HepG2 (cell line): ENCODE results near the gene CLTA. TPM values are rescaled to one million over a fixed set of nuclear protein-coding genes. Genes with fewer than 3 reads are reported as not detected.

Experiments
- ATAC-seq: fragments of 200-7000 bp; cut with Tn5 transposase; 3 replicates; pipeline ENCODE4 v1.9.1; 2020; ENCODE audit warnings: mild to moderate bottlenecking, moderate library complexity
- BruUV-seq: library from RNA; stranded (reverse); fragments of 400-500 nt; replicated peaks from 2 replicates; lab custom pipeline; 2021; lab: Mats Ljungman, UMichigan
- CTCF ChIA-PET: fragments of 300-600 bp; formaldehyde crosslinking; extraction: SDS; loops from one replicate; lab custom pipeline; 2021; ENCODE audit warnings: low total read pairs, inconsistent platforms, low intra/inter-chr PET ratio; lab: Yijun Ruan, JAX
- POLR2A ChIA-PET: fragments of 350-600 bp; sonication (Branson Sonifier 250); formaldehyde crosslinking; loops from one replicate; lab custom pipeline; 2020; ENCODE audit warnings: antibody characterized with exemption, inconsistent platforms; lab: Yijun Ruan, JAX
- DNase-seq: peaks from one replicate; pipeline ENCODE4 v3.0.0-alpha.2; 2015; ENCODE audit warnings: low spot score
- FAIRE-seq: peaks from 3 replicates; lab custom pipeline; 2011; peaks lifted over from hg19 to GRCh38; lab: Jason Lieb, UNC
- H2AFZ ChIP-seq: one replicate; pipeline ENCODE4 v1.6.1; 2011; ENCODE audit warnings: low read length, inconsistent platforms
- H3K27ac ChIP-seq: fragments of 300-600 bp; 3 replicates; pipeline ENCODE4 v1.8.0; 2011; ENCODE audit warnings: mixed run types, mild to moderate bottlenecking, mixed read lengths, low read length, inconsistent platforms; ENCODE audit not compliant: insufficient read depth; ENCODE audit errors: extremely low read length
- H3K27me3 ChIP-seq, 2 experiments: fragments of 200-600 bp in 1 of 2; 2 replicates in 1 of 2; 3 replicates in 1 of 2; pipeline versions ENCODE4 v1.6.0 to v1.8.0; 2011; ENCODE audit warnings: low read length in 2 of 2, mild to moderate bottlenecking in 2 of 2, moderate library complexity in 2 of 2, inconsistent platforms in 1 of 2; ENCODE audit not compliant: insufficient read depth in 2 of 2, control insufficient read depth in 1 of 2
- H3K36me3 ChIP-seq, 2 experiments: fragments of 200-600 bp in 1 of 2; replicated peaks in 1 of 2; 2 replicates in 1 of 2; 3 replicates in 1 of 2; pipeline versions ENCODE4 v1.5.1 to v1.8.0; 2011; ENCODE audit warnings: low read length in 2 of 2, inconsistent platforms in 1 of 2; ENCODE audit not compliant: insufficient read depth in 2 of 2, control insufficient read depth in 1 of 2
- H3K4me1 ChIP-seq: 2 replicates; pipeline ENCODE4 v1.5.1; 2012; ENCODE audit warnings: low read length, inconsistent platforms; ENCODE audit not compliant: insufficient read depth
- H3K4me2 ChIP-seq: 2 replicates; pipeline ENCODE4 v1.6.0; 2011; ENCODE audit warnings: low read depth, low read length, inconsistent platforms
- H3K4me3 ChIP-seq, 3 experiments: fragments of 200-600 bp in 1 of 3; sonication (generic), shearing (Covaris generic) in 1 of 3; replicated peaks in 1 of 3; 2 replicates each; pipeline ENCODE4 v1.5.1; 2011 to 2016; ENCODE audit warnings: low read length in 3 of 3, inconsistent platforms in 2 of 3, low read depth in 2 of 3, mild to moderate bottlenecking in 2 of 3, control low read depth in 1 of 3, mixed read lengths in 1 of 3; ENCODE audit not compliant: insufficient read depth in 1 of 3
- H3K79me2 ChIP-seq: one replicate; pipeline ENCODE4 v1.6.1; 2011; ENCODE audit warnings: low read length, inconsistent platforms; ENCODE audit not compliant: insufficient read depth
- H3K9ac ChIP-seq: 2 replicates; pipeline ENCODE4 v1.6.0; 2011; ENCODE audit warnings: mild to moderate bottlenecking, low read depth, low read length, inconsistent platforms; ENCODE audit not compliant: insufficient read depth
- H3K9me3 ChIP-seq: 2 replicates; pipeline ENCODE4 v1.5.1; 2012; ENCODE audit warnings: mild to moderate bottlenecking, low read length
- H4K20me1 ChIP-seq: 2 replicates; pipeline ENCODE4 v1.6.0; 2011; ENCODE audit warnings: inconsistent platforms, mild to moderate bottlenecking, low read length, moderate library complexity; ENCODE audit not compliant: insufficient read depth
- AHR ChIP-seq: IDR thresholded peaks from 2 replicates; pipeline ENCODE4 v1.6.1; 2018; ENCODE audit warnings: missing genetic modification reagents, missing compliant biosample characterization
- BRCA1 ChIP-seq: sonication (generic); formaldehyde crosslinking; IDR thresholded peaks from 2 replicates; pipeline ENCODE4 v1.4.0; 2020; ENCODE audit warnings: missing genetic modification reagents
- DNMT3B ChIP-seq: conservative IDR thresholded peaks from 2 replicates; pipeline ENCODE4 v1.6.1; 2016; ENCODE audit warnings: missing biosample characterization, control low read depth
- EZH2 ChIP-seq: conservative IDR thresholded peaks from 2 replicates; pipeline ENCODE4 v1.6.1; 2012; ENCODE audit warnings: mild to moderate bottlenecking, low read depth, low read length, moderate library complexity
- FOSL1 ChIP-seq: sonication (generic); formaldehyde crosslinking; IDR thresholded peaks from 2 replicates; pipeline ENCODE4 v1.9.0; 2021; ENCODE audit warnings: missing genetic modification reagents, borderline replicate concordance
- HES4 ChIP-seq: sonication (generic); formaldehyde crosslinking; IDR thresholded peaks from 2 replicates; pipeline ENCODE4 v1.9.0; 2021; ENCODE audit warnings: mild to moderate bottlenecking, missing genetic modification reagents, borderline replicate concordance
- PHF5A ChIP-seq: IDR thresholded peaks from one replicate; pipeline ENCODE4 v1.6.1; 2018; ENCODE audit warnings: low read depth, missing genetic modification reagents; ENCODE audit not compliant: unreplicated experiment
- POLR2G ChIP-seq: fragments of 200-400 bp; formaldehyde crosslinking; IDR thresholded peaks from 2 replicates; pipeline ENCODE4 v1.6.1; 2018; ENCODE audit warnings: mild to moderate bottlenecking, low read depth, low read length, moderate library complexity
- RFX3 ChIP-seq: IDR thresholded peaks from 2 replicates; pipeline ENCODE4 v1.6.1; 2016; ENCODE audit warnings: missing biosample characterization, missing genetic modification reagents
- TOPORS ChIP-seq: sonication (generic); formaldehyde crosslinking; IDR thresholded peaks from 2 replicates; pipeline ENCODE4 v1.8.0; 2023; ENCODE audit warnings: mild to moderate bottlenecking, missing genetic modification reagents
- ZNF142 ChIP-seq: sonication (generic); formaldehyde crosslinking; IDR thresholded peaks from 2 replicates; pipeline ENCODE4 v1.4.0; 2020; ENCODE audit warnings: missing genetic modification reagents
- ZNF441 ChIP-seq: sonication (generic); formaldehyde crosslinking; IDR thresholded peaks from 2 replicates; pipeline ENCODE4 v1.7.0; 2021; ENCODE audit warnings: missing genetic modification reagents, borderline replicate concordance
- ZNF792 ChIP-seq: IDR thresholded peaks from 2 replicates; pipeline ENCODE4 v1.6.1; 2016
- ZSCAN29 ChIP-seq: sonication (generic); formaldehyde crosslinking; conservative IDR thresholded peaks from 2 replicates; pipeline ENCODE4 v1.4.0; 2020; ENCODE audit warnings: mild to moderate bottlenecking, missing genetic modification reagents
- WGBS: methylation state at CpG from one replicate; pipeline ENCODE4 v1.1.6; 2017; ENCODE audit warnings: low lambda C conversion rate; 5-methylcytosine and 5-hydroxymethylcytosine counted together
- in situ Hi-C: cut with HindIII; loops from 2 replicates; pipeline ENCODE4 v1.10.0; 2017; ENCODE audit warnings: low pct_unique_long_range_greater_than_20kb; ENCODE audit not compliant: extremely low pct_ligation_motif_present
- intact Hi-C: fragments of 100-400 bp; cut with micrococcal nuclease; formaldehyde crosslinking; loops from one replicate; pipeline ENCODE4 v1.10.0; 2022; ENCODE audit not compliant: unreplicated experiment
- polyA plus RNA-seq, 8 experiments: library from polyadenylated mRNA; depleted of rRNA in 3 of 8; stranded (reverse) in 7 of 8; unstranded in 1 of 8; fragments of >200 nt; fragmentation: Illumina TruSeq in 4 of 8; extraction: Trizol in 4 of 8; gene quantifications; 2 replicates each; pipeline versions ENCODE4 v1.2.1 to v1.2.3, GENCODE V29; 2011 to 2016; ENCODE audit warnings: low read depth in 4 of 8, missing spikeins in 1 of 8, mixed read lengths in 1 of 8; ENCODE audit not compliant: insufficient read depth in 1 of 8
- total RNA-seq, 5 experiments: library from RNA; depleted of rRNA; stranded (reverse); fragments of >200 nt; fragmentation: Illumina TruSeq; extraction: Trizol; gene quantifications; 2 replicates each; pipeline ENCODE4 v1.2.3, GENCODE V29; 2016; ENCODE audit warnings: low read depth in 1 of 5
- TF ChIP-seq, protein P1 (sequence below): sonication (generic); formaldehyde crosslinking; IDR thresholded peaks from 2 replicates; pipeline ENCODE4 v1.8.1; 2022; ENCODE audit warnings: low read depth, mild to moderate bottlenecking, missing genetic modification reagents

Gene CLTA
- total and polyA plus RNA-seq, 2 of the 13 experiments (the other 11 are each of a cell fraction or from before 2014, with no cell fraction given) = 143 to 222 TPM

DNA sequence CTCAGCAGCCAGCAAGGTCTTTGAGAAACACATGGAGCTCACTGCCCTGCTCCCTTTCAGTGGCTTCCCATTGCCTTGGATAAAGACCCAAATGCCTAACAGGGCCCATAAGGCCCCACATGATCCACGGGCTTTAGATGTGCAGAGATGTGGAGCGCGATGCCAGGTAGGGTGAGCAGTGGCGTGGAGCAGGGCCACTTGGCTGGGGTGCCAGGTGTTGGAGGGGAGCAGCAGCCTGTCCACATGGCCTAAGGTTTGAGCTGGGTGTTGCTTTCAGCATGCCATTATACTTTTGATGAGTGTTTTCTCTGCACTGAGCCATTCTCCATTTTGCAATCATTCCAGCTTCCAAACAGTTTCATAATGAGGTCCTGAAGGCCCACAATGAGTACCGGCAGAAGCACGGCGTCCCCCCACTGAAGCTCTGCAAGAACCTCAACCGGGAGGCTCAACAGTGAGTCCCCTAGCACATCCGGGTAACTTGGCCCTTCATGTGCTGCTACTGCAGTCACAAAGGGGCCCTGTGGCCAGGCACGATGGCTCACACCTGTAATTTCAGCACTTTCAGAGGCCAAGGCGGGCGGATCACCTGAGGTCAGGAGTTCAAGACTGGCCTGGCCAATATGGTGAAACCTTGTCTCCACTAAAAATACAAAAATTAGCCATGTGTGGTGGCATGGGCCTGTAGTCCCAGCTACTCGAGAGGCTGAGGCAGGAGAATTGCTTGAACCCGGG, 43.1 kb upstream of the CLTA start:
- no peak overlapping the region for H3K4me2 ChIP-seq
- no peaks in the 10 kb centered on the region for H4K20me1 ChIP-seq
- no TSS peak for BruUV-seq
- ChIA-PET CTCF (no interaction called here), POLR2A (interaction anchor here (1.2 kb wide), 1 partner anchor 43 kb away, joined by 3 read pairs; the partner anchor contains the start of gene CLTA)
- FAIRE-seq (no peak), ATAC-seq (no peak), DNase-seq (no peak)
- peaks cover 3 to 8% of the 10 kb centered on the region in 2 experiments; a peak in 3 of 5 replicates for H3K27me3 ChIP-seq
- 39% methylated on average over 9 of the region's 14 CpGs for WGBS
- intact Hi-C loops = no loop called here
- no peaks in the 10 kb centered on the region for H3K36me3 ChIP-seq
- no peak overlapping the region for H3K4me3 ChIP-seq
- in situ Hi-C loops = no loop called here
- peaks cover 11% of the 10 kb centered on the region; the same call in 1 of the 2 replicates for H3K9me3 ChIP-seq
- H2AFZ ChIP-seq = no peak overlapping the region
- no peaks in the 10 kb centered on the region for H3K79me2 ChIP-seq
- no peak overlapping the region for H3K9ac ChIP-seq
- peaks cover 47% of the 10 kb centered on the region for H3K4me1 ChIP-seq
- H3K27ac ChIP-seq = no peak overlapping the region
- TF ChIP-seq TOPORS = no peak
- no peak for TF ChIP-seq AHR (CRISPR knock-in tag)
- TF ChIP-seq, protein P1, sequence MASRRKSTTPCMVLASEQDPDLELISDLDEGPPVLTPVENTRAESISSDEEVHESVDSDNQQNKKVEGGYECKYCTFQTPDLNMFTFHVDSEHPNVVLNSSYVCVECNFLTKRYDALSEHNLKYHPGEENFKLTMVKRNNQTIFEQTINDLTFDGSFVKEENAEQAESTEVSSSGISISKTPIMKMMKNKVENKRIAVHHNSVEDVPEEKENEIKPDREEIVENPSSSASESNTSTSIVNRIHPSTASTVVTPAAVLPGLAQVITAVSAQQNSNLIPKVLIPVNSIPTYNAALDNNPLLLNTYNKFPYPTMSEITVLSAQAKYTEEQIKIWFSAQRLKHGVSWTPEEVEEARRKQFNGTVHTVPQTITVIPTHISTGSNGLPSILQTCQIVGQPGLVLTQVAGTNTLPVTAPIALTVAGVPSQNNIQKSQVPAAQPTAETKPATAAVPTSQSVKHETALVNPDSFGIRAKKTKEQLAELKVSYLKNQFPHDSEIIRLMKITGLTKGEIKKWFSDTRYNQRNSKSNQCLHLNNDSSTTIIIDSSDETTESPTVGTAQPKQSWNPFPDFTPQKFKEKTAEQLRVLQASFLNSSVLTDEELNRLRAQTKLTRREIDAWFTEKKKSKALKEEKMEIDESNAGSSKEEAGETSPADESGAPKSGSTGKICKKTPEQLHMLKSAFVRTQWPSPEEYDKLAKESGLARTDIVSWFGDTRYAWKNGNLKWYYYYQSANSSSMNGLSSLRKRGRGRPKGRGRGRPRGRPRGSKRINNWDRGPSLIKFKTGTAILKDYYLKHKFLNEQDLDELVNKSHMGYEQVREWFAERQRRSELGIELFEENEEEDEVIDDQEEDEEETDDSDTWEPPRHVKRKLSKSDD = no peak
- TF ChIP-seq BRCA1 (CRISPR knock-in tag) = no peak
- TF ChIP-seq HES4 (CRISPR knock-in tag) = no peak
- no peak for TF ChIP-seq FOSL1 (CRISPR knock-in tag)
- no peak for TF ChIP-seq ZSCAN29 (CRISPR knock-in tag)
- TF ChIP-seq ZNF792 = no peak
- no peak for TF ChIP-seq EZH2
- no peak for TF ChIP-seq POLR2G
- TF ChIP-seq ZNF441 = no peak
- no peak for TF ChIP-seq DNMT3B (CRISPR knock-in tag)
- TF ChIP-seq RFX3 = no peak
- TF ChIP-seq PHF5A (CRISPR knock-in tag) = no peak
- no peak for TF ChIP-seq ZNF142 (CRISPR knock-in tag)
